ENCODE results near the gene NMT1.

The NMT1 gene

DNA sequence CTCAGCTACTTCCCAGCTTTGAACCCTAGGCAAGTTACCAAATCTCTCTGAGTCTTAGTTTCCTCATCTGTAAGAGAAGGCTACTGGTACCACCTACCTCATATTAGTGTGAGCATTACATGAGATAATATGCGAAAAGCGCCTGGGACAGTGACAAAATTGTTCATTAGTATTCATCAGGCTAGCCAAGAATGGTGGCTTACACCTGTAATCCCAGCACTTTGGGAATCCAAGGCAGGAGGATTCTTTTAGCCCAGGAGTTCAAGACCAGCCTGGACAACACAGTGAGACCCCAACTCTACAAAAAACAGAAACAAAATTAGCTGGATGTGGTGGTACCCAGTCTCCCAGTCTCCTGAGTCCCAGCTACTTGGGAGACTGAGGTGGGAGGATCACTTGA lies 67.9 kb downstream of the NMT1 start:
- no peak overlapping the region for H3K4me3 ChIP-seq (ENCODE audit: low read depth, low read length)
- TF ChIP-seq, protein P1, sequence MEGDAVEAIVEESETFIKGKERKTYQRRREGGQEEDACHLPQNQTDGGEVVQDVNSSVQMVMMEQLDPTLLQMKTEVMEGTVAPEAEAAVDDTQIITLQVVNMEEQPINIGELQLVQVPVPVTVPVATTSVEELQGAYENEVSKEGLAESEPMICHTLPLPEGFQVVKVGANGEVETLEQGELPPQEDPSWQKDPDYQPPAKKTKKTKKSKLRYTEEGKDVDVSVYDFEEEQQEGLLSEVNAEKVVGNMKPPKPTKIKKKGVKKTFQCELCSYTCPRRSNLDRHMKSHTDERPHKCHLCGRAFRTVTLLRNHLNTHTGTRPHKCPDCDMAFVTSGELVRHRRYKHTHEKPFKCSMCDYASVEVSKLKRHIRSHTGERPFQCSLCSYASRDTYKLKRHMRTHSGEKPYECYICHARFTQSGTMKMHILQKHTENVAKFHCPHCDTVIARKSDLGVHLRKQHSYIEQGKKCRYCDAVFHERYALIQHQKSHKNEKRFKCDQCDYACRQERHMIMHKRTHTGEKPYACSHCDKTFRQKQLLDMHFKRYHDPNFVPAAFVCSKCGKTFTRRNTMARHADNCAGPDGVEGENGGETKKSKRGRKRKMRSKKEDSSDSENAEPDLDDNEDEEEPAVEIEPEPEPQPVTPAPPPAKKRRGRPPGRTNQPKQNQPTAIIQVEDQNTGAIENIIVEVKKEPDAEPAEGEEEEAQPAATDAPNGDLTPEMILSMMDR (IDR thresholded peaks at IDR 0.05; ENCODE audit: borderline replicate concordance, insufficient read depth, low read depth, low read length), result no peak

DNA sequence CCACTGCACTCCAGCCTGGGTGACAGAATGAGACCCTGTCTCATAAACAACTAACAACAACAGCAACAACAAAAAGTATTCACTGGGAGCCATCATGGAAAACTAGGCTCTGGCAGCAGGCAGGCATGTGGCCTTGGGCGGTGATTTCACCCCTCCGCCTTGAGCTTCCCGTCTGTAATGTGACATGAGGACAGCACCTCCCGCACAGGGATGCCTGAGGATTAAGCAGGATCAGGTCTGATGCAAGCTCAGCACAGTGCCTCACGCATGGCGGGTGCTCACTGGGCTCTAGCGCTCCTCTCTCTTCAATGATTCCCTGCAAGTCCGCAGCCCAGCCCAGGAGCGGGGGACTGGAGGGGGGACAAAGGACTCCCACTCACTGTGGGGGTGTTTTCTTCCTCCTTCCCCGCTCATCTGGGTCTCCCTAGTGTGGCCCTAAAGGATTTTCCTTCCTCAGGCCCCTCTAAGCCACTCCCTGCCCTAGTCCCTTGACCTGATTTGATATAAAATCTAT lies 68.4 kb downstream of the NMT1 start:
- H3K4me3 ChIP-seq (ENCODE audit: low read depth, low read length), result no peak overlapping the region
- TF ChIP-seq, protein P1 (IDR thresholded peaks at IDR 0.05; ENCODE audit: borderline replicate concordance, insufficient read depth, low read depth, low read length), result no peak

DNA sequence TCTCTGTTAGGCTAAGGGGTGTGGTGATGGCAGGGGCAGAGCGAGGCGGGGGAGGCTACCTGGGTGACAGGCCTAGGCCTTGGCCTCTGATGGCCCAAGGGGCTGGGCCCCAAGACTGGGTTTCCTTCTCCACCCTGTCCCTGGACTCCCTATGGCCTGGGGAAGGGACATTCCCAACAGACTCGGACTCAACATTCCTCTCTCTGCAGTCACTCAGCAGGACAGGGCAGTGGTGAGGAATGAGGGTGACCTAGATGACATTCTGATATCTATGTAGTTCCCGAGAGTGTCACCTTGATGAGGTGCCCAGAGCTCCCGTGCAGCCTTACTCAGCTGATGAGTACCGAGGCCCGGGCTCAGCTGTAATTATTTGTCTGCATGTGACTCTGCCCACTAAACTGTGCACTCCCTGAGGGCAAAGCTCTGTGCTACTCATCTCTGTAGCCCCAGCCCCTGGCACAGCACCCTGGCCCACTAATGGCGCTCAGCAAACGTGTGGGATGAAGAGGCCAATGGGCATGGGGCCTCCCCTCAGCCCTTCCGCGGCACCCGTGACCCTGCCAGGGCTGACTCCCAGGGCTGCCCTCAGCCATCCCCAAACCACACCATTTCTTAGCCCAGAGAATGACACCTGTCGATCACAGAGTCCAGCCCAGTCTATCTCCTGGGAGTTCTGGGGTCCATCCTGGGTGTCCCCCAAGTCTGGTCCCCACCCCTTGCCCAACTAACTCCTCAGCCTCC lies 69.0 kb downstream of the NMT1 start:
- H3K4me3 ChIP-seq (ENCODE audit: low read depth, low read length), result no peak overlapping the region
- TF ChIP-seq, protein P1 (IDR thresholded peaks at IDR 0.05; ENCODE audit: borderline replicate concordance, insufficient read depth, low read depth, low read length), result no peak

DNA sequence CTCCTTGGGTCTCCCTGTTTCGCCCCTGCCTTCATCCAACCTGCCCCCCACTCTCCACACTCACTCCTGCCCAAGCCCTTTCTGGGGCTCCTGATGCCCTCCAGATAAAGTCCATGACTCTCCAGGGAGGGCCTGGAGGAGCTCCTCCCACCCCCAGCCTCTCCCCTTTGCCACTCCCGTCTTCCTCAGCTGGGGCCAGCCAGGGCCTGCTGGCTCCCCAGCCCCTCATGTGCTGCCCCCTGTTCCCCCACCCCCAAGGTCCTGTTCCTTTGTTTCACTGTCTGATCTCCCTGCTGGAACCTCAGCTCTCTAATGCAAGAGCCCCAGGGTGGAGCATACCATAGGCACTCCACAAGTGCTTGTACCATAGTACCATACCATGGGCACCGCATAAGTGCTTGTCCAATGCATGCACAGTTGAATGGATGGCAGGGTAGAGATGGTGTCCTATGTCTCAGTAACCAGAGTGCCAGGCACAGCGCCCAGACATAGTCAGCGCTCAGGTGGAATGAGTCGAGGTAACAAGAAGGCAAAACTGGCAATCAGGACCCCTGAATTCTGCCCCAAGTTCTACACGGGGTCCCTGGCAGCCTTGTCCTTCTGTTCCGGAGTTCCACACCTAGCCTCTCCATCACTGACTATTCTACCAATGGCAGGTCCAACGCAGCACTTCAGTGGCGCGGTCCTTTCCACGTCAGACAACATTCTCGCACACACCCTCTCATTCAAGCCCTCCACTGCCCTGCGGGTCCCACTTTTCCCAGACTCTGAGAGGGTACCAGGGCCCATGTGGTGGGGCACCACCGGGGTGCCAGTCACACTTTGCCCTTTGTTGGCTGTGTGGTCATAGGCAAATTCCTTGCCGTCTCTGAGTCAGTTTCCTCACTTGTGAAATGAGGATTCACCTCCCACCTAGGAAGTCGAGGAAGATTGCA lies 69.8 kb downstream of the NMT1 start:
- no peak overlapping the region for H3K4me3 ChIP-seq (ENCODE audit: low read depth, low read length)
- TF ChIP-seq, protein P1 (IDR thresholded peaks at IDR 0.05; ENCODE audit: borderline replicate concordance, insufficient read depth, low read depth, low read length), result no peak

DNA sequence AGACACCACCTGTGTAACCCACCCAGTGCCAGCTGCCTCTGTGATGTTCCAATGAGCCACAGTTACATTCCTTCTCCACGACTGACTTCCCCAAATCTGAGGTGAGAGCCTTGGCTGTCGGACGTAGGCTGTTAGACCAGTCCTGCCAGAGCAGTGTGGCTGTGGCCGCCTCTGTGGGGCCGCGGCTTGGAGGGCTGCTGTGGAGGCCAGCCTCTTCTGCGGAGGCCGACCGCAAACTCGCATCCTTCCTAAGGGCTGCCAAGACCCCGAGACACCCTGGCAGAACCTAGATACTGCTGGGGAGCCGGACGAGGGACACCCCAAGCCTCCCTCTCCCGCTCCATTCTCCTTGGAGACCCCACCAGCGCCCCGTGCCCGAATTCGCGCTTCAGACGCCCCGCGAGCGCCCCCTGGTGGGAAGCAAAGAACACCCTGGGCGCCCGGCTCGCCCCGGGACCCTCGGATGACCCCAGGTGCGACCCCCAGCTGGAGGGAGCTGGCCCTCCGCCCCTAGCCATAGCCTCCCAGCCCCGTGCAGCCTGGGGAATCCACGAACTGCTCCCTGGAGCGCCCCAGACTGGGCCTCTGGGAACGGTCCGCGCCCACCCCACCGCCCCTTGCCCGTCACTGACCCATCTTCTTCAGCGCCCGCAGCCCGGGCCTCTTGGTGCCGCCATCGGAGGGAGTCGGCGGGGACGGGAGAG lies 70.7 kb downstream of the NMT1 start:
- H3K4me3 ChIP-seq (ENCODE audit: low read depth, low read length), result peak overlapping the region; percentile 54
- TF ChIP-seq, protein P1 (IDR thresholded peaks at IDR 0.05; ENCODE audit: borderline replicate concordance, insufficient read depth, low read depth, low read length), result peak; percentile 83

DNA sequence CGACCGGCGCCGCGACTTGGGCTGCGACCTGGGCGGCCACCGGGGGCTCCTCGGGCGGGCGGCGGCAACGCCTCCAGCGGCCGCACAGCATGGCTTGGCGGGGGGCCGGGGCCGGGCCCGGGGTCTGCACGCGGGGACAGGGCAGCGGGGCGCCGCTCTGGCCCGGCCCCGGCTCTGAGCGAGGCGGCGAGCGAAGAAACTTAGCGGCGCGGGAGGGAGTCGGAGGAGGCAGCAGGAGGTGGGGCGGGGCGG lies 71.1 kb downstream of the NMT1 start, which contains the start of gene PLCD3:
PLCD3 (minus strand) TSS at position 196 of the 252 bp plus-strand sequence; CDS start at position 91, 105 bp downstream.
- TF ChIP-seq, protein P1 (IDR thresholded peaks at IDR 0.05; ENCODE audit: borderline replicate concordance, insufficient read depth, low read depth, low read length), result no peak

More for the DNA sequence above, 71.1 kb downstream of the NMT1 start, which contains the start of gene PLCD3:
- peak within 1 kb of the TSS; percentile 75 for H3K4me3 ChIP-seq (ENCODE audit: low read depth, low read length)
